IMR-90 (cell line): ENCODE measurements around the gene GOLGA5.

Source experiments
- CTCF ChIP-seq: conservative IDR thresholded peaks from 2 replicates; pipeline ENCODE4 v1.5.1; 2012; ENCODE audit warnings: mild to moderate bottlenecking, low read depth, low read length, improper control_type of control experiment
- POLR2A ChIP-seq: IDR thresholded peaks from 2 replicates; pipeline ENCODE4 v1.6.1; 2012; ENCODE audit warnings: mild to moderate bottlenecking, low read depth, low read length
- RCOR1 ChIP-seq: IDR thresholded peaks from 2 replicates; pipeline ENCODE4 v1.6.1; 2012; ENCODE audit warnings: mild to moderate bottlenecking, low read length, improper control_type of control experiment; ENCODE audit not compliant: insufficient replicate concordance

GRCh38 chr14:92885279-92886061 lies 91.4 kb downstream of the GOLGA5 start:
- TF ChIP-seq POLR2A (no peak), CTCF (no peak), RCOR1 (no peak)
